Stimulated activated CD8-positive, alpha-beta memory T cell treated with anti-CD3 and anti-CD28 coated beads, Interleukin-4, amount 100 ng/mL, for 4 hours (primary cell): ENCODE data around the gene LYG1.

Experiments
- DNase-seq, 2 donors: peaks; one replicate each; pipeline ENCODE4 v3.0.0-alpha.2; 2020; ENCODE audit warnings: low read depth in 2 of 2, low spot score in 1 of 2

The LYG1 gene

DNA sequence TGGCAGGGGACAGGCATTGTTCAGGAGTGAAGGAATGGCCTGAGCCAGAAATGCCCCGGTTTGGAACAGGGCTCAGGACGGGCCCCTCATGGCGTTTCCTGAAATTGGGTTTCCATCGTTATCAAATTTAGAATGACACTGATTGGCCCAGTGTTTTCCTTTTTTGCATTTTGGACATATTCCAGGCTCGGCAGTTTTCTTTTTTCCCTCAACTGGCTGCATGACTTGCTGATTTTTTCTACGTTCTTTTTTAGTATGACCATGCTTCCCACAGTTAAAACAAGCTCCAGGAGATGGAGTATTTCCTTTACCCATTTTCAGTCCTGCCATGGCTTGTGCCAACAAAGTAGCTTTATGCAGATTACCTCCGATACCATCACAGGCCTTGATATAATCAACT lies 25.1 kb downstream of the LYG1 start:
- DNase-seq: no peak

DNA sequence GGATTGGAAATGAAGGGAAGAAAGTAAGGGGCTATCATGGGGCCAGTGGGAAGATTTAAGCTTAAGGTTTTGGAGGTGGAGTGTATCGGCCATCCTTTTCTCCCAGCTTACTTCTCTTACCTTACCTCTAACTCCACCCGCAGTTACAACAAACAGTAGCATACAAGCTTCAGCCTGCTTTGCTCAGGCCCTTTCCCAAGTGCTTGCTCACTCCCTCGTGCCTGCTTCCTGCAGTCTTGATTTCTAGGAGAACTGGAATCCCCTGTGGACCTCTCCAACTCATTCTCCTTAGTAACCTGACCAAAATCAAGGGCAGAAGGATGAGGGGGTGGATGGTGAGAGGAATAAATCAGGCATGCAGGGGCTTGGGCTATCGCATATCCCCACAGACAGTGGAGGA lies 39.8 kb downstream of the LYG1 start:
- no peak for DNase-seq

DNA sequence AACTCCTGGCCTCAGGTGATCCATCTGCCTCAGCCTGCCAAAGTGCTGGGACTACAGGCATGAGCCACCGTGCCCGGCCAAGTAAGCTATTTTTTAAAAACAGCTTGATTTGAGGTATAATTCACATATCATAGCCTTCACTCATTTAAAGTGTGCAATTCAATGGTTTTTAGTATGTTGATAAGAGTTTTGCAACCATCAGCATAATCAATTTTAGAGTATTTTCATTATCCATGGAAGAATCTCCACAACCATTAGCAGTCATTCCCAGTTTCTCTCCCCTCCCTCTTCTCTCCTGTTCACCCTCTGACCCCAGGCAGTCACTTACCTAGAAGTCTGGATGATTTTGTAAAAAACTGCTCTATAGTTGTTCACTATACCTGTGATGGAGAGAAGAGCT lies 40.8 kb downstream of the LYG1 start:
- no peak for DNase-seq

DNA sequence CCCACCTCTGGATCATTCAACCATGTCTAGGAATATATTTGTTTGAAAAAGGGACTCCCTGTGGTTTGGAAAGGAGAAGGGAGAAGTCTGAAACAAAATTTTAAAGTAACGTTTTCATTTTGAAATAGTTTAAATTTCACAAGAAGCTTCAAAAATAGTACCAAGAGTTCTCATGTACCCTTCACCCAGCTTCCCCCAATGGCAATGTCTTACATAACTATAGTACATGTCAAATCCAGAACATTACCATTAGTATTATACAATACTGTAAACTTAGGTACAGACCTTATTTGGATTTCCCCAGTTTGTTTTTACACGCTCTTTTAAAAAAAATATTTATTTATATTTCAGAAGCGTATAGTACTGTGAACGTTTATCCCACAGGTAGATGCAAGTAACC lies 41.5 kb downstream of the LYG1 start:
- no peak for DNase-seq

DNA sequence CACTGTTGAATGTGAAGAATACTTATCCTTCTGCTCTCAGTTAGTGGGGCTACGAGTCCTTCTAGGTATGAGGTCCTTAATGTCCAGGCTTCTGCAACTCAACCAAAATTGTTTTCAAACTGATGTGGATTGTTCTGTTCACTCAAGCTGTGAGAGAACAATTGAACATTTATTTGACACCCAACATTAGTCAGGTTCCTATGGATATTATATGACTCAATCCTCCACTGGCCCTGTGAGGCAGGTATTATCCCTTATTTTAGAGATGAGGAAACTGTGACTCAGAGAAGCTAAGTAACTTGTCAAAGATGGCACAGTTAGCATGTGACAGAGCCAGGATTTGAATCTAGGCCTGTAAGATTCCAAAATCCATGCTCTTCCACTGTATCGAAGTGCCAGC lies 44.3 kb downstream of the LYG1 start:
- no peak for DNase-seq

DNA sequence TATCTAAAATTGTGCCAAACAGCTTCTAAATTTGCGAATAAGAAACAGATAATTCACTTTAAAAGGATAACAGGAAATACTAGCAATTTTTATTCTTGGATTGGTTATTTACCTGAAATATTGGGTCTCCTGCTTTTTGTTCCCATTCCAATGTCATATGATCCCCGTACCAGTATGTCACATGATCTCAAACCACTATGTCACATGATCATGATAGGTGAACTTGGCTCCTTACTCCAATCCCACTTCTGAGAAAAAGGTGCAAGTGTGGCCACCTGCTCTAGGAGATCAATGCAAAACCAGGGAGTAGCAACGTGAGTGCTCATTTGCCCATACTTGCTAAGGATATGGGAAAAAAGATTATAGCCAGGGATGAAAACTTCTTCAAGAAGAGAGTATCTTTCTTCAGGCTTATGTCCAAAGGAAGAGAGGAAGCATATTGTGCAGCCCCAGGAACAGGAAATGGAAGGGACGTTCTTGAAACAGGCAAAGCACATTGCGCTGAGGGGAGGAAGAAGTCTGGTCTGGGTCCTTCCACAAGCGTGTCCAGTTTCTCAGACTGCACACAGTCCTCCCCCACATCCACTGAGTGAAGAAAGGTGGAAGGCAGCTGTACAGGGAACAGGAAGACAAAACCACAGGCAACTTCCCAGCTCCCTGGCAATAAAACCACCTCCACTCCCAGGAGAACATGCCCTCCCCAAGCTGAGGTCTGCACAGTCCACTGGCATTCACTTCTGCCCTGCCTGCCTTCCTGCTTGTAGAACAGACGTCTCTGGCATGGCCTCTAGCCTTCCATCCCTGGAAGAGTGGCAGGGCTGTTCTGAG lies 45.3 kb downstream of the LYG1 start, which contains the start of gene LYG2:
Gene LYG2, minus strand, starts transcription at position 176 of the 828 bp plus-strand sequence. CDS start 1,406 bp downstream, outside the sequence.
- no peak for DNase-seq

DNA sequence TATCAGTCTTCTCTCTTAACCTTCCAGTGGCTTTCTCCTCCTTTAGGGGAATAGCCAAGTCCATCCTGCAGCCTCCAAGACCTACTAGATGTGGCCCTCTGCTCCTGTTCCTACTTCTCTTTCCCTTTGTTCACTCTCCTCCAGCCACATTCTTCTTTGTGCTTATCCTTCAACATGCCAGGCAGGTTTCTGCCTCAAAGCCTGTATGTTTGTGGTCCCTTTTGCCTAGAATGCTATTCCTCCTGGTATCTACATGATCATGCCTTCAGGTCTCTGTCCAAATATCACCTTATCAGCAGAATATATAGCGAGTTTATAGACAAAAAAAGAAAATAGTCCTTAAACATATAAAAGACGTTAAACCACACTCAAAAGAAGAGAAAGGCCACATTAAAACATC lies 51.0 kb downstream of the LYG1 start:
- DNase-seq: no peak

DNA sequence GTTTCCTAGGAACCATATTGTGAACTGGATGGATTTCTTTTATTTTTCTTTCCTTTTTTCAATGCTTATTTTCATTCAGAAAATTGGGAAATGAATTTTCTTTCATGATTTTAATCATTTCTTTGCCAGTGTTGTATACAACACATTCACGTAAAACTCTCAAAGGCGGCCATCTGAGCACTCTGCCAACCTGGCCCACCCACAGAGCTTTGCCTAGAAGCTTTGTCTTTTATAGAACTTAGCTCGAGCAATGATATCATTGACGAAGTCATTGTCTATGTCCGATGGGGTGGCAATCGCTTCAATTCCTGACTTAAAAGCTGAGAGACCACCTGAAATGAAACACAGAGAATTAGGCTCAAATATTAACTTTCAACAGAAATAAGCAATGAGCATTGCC lies 58.8 kb downstream of the LYG1 start:
- DNase-seq: no peak

DNA sequence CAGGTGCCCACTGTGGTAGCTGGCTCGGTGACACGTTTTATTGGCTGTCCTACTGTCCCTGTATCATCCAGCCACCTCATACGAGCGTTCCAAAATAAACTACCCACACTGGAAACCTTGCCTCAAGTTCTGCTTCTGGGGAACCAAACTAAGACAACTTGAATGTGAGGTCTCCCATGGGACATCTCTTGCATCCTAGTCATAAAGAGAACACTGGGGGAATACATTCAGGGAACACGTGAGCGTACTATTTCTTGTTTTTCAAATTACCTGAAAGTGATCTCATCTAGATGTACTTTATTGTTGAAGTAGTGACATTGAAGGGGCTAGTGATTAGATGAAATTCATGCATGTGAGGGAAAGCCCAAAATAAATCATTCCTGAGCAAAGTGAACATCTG lies 60.6 kb downstream of the LYG1 start:
- DNase-seq: no peak

DNA sequence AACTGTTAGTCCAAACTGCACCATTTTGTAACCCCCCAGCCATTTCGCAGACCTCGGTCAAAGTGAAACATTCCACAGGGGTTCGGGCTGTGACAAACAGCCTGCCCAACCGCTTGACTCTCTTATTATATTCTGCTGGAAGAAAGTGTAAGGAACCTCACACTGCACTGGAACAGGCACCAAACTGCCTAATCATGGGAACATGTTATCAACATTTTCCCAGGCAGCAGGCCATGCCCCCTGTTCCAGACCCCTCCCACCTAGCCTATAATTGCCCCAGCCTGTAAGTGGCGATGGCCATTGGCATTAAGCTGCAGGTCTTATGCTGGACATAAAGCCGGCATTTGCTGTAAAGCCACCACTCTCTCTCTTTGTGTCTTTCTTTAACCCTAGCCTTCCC lies 62.4 kb downstream of the LYG1 start:
- no peak for DNase-seq
